CD4-positive, alpha-beta memory T cell (primary cell): ENCODE measurements around the gene RAB14. TPM values are rescaled to one million over a fixed set of nuclear protein-coding genes. Genes with fewer than 3 reads are reported as not detected.

Experiments
- CTCF ChIA-PET: fragments of 350-600 bp; sonication (Branson Sonifier 250); formaldehyde crosslinking; loops from one replicate; lab custom pipeline; 2021; ENCODE audit warnings: inconsistent platforms; ENCODE audit not compliant: partially characterized antibody; lab: Charles Lee
- POLR2A ChIA-PET: fragments of 350-600 bp; sonication (Branson Sonifier 250); formaldehyde crosslinking; loops from one replicate; lab custom pipeline; 2021; ENCODE audit not compliant: partially characterized antibody; lab: Charles Lee
- DNase-seq, 5 donors: peaks; one replicate each; pipeline versions ENCODE4 v3.0.0 to v3.0.0-alpha.2; 2020 to 2022; ENCODE audit warnings: mixed read lengths in 1 of 5
- H3K27ac ChIP-seq: one replicate; pipeline ENCODE4 v1.7.0; 2013; ENCODE audit warnings: low read depth, low read length
- H3K27me3 ChIP-seq: 2 replicates; pipeline ENCODE4 v1.7.0; 2013; ENCODE audit warnings: mild to moderate bottlenecking, low read length, moderate library complexity; ENCODE audit not compliant: insufficient read depth
- H3K36me3 ChIP-seq: 2 replicates; pipeline ENCODE4 v1.7.0; 2013; ENCODE audit warnings: mild to moderate bottlenecking, low read length, moderate library complexity; ENCODE audit not compliant: insufficient read depth
- H3K4me1 ChIP-seq: 2 replicates; pipeline ENCODE4 v1.7.0; 2013; ENCODE audit warnings: mild to moderate bottlenecking, low read length, moderate library complexity; ENCODE audit not compliant: insufficient read depth
- H3K4me3 ChIP-seq, 2 donors: one replicate each; pipeline ENCODE4 v1.7.0; 2013; ENCODE audit warnings: low read length in 2 of 2, mild to moderate bottlenecking in 1 of 2
- H3K9me3 ChIP-seq, 2 donors: one replicate each; pipeline ENCODE4 v1.7.0; 2013; ENCODE audit warnings: low read length in 2 of 2, control low read depth in 1 of 2; ENCODE audit not compliant: control insufficient read depth in 1 of 2
- H3K27ac Mint-ChIP-seq, 7 donors: one replicate each; pipeline ENCODE4 v1.8.0; 2020 to 2021; ENCODE audit warnings: mixed read lengths in 7 of 7, mild to moderate bottlenecking in 6 of 7, inconsistent platforms in 3 of 7, moderate library complexity in 3 of 7
- H3K27me3 Mint-ChIP-seq, 2 donors: one replicate each; pipeline ENCODE4 v1.8.0; 2020 to 2021; ENCODE audit warnings: mixed read lengths in 2 of 2
- H3K36me3 Mint-ChIP-seq, 2 donors: one replicate each; pipeline ENCODE4 v1.8.0; 2020 to 2021; ENCODE audit warnings: mixed read lengths in 2 of 2, inconsistent platforms in 1 of 2, mild to moderate bottlenecking in 1 of 2
- H3K4me1 Mint-ChIP-seq, 4 donors: one replicate each; pipeline ENCODE4 v1.8.0; 2020 to 2021; ENCODE audit warnings: mixed read lengths in 4 of 4, mild to moderate bottlenecking in 1 of 4
- H3K4me3 Mint-ChIP-seq, 8 donors: one replicate each; pipeline ENCODE4 v1.8.0; 2020 to 2021; ENCODE audit warnings: mixed read lengths in 8 of 8, mild to moderate bottlenecking in 7 of 8, moderate library complexity in 6 of 8, inconsistent platforms in 3 of 8
- H3K9me3 Mint-ChIP-seq, 8 donors: one replicate each; pipeline ENCODE4 v1.8.0; 2020 to 2021; ENCODE audit warnings: mixed read lengths in 8 of 8, mild to moderate bottlenecking in 5 of 8, inconsistent platforms in 3 of 8, moderate library complexity in 1 of 8
- intact Hi-C: fragments of 100-400 bp; cut with micrococcal nuclease; formaldehyde crosslinking; loops from one replicate; pipeline ENCODE4 v1.15.1; 2023
- polyA plus RNA-seq, 2 donors: library from polyadenylated mRNA; unstranded; fragments of 300-500 nt; fragmentation: Illumina TruSeq; gene quantifications; one replicate each; pipeline ENCODE4 v1.2.3, GENCODE V29; 2021
- total RNA-seq, 2 experiments: library from RNA; stranded (reverse); gene quantifications; one replicate each; pipeline ENCODE4 v1.2.3, GENCODE V29; 2021

Gene RAB14
- total RNA-seq (10 to 100 TPM; 65.5 to 68.1 TPM), polyA plus RNA-seq (10 to 100 TPM; 34.8 to 54.0 TPM)

DNA sequence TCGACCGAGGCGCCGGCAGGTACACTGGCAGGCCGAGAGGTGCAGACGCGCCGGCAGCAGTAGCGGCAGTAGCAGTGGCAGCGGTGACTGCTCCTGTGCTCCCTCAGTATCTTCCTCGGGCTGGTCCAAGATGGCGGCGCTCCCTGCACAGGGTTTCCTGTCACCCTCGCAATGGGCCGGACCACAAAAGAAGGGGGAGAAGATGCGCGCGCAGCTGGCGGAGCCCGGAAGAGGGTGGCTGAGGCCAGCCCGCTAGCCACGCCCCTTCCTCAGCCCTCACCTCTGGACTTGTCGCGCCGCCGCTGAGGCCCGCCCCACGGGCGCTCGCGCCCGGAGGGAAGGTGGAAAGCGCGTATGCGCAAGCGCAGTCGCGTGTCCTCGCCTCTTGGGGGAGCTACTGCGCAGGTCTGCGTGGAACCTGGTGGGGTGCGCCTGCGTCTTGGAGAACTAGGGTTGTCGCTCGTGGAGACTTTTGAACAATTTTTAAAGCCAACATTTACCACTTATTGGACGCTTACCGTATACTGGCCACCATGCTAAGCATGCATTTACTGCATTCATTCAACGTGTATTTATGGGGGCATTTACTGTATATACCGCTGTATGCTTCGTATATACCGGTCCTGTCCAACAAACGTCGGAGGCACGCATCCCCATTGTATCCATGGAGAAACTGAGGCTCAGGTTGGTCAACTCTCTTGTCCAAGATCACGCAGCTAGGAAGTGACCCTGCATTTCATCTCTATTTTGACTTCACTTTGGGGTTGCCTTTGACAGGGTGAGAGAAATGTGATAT, at the start of gene RAB14:
Gene RAB14 (minus strand): TSS at position 132 of the 796 bp plus-strand sequence. CDS start 8,457 bp downstream, outside the sequence.
- peaks cover 34 to 59% (median 40%) of the 10 kb centered on the region in 4 donors for H3K4me1 Mint-ChIP-seq
- no peaks in the 10 kb centered on the region for H3K9me3 ChIP-seq
- peak within 1 kb of the TSS; percentile 64 to 89 for H3K4me3 ChIP-seq
- peaks cover 0 to 14% of the 10 kb centered on the region in 2 donors for H3K36me3 Mint-ChIP-seq
- DNase-seq: peak; percentile 99 to 100 (median 100)
- ChIA-PET POLR2A (interaction anchor here (0.6 to 3.7 kb wide), 22 partner anchors 9 to 1063 kb away, joined by 3 to 35 read pairs (median 4); partner anchors contain the start of genes CNTRL, FBXW2 and MRRF), CTCF (interaction anchor here (0.5 to 4.6 kb wide), 7 partner anchors 10 to 374 kb away, joined by 3 to 32 read pairs (median 4); no protein-coding TSS in a partner anchor)
- H3K27ac Mint-ChIP-seq: peak within 1 kb of the TSS; percentile 95 to 99 (median 96)
- no peaks in the 10 kb centered on the region for H3K27me3 Mint-ChIP-seq
- peaks cover 0 to 5% (median 0%) of the 10 kb centered on the region in 8 donors for H3K9me3 Mint-ChIP-seq
- H3K4me3 Mint-ChIP-seq: peak within 1 kb of the TSS; percentile 94 to 97 (median 95)
- intact Hi-C loops: loop anchor here (1.0 to 10.0 kb wide), 8 partner anchors 15 to 1705 kb away; partner anchors contain the start of genes CDK5RAP2, CNTRL, RC3H2 and STOM
- H3K27ac ChIP-seq: peak within 1 kb of the TSS; percentile 87
- no peaks in the 10 kb centered on the region for H3K27me3 ChIP-seq
- peaks cover 38% of the 10 kb centered on the region for H3K4me1 ChIP-seq
- no peaks in the 10 kb centered on the region for H3K36me3 ChIP-seq

DNA sequence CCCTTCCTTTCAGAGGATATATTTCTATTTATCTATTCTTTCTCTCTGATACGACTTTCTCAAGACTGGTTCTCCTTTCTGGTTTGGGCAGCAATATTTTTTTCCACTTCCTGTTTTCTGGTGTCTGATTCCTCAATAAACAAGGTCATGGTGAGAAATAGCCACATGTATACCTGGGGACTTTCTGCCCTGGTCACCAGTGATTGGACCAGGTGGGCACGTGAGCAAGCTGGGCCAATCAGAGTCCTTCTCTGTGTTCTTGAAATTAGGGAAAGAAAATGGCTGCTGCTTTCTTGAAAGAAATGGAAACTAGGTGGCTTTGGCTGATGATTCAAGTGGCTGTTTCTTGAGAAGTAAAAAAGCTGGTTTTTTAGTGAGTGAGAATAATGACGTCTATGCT, 47.9 kb upstream of the RAB14 start:
- Histone ChIP-seq H3K36me3 (no peaks in the 10 kb centered on the region), H3K4me1 (no peaks in the 10 kb centered on the region), H3K27ac (no peak overlapping the region), H3K27me3 (no peaks in the 10 kb centered on the region), H3K4me3 (no peak overlapping the region), H3K9me3 (no peaks in the 10 kb centered on the region)
- Mint-ChIP-seq H3K27me3 (no peaks in the 10 kb centered on the region), H3K36me3 (peaks cover 3 to 21% of the 10 kb centered on the region in 2 donors), H3K27ac (no peak overlapping the region), H3K4me1 (no peaks in the 10 kb centered on the region), H3K4me3 (no peak overlapping the region), H3K9me3 (peaks cover 0 to 4% (median 0%) of the 10 kb centered on the region in 8 donors)
- no peak for DNase-seq
- POLR2A ChIA-PET: no interaction called here
- intact Hi-C loops: no loop called here
- CTCF ChIA-PET: no interaction called here

DNA sequence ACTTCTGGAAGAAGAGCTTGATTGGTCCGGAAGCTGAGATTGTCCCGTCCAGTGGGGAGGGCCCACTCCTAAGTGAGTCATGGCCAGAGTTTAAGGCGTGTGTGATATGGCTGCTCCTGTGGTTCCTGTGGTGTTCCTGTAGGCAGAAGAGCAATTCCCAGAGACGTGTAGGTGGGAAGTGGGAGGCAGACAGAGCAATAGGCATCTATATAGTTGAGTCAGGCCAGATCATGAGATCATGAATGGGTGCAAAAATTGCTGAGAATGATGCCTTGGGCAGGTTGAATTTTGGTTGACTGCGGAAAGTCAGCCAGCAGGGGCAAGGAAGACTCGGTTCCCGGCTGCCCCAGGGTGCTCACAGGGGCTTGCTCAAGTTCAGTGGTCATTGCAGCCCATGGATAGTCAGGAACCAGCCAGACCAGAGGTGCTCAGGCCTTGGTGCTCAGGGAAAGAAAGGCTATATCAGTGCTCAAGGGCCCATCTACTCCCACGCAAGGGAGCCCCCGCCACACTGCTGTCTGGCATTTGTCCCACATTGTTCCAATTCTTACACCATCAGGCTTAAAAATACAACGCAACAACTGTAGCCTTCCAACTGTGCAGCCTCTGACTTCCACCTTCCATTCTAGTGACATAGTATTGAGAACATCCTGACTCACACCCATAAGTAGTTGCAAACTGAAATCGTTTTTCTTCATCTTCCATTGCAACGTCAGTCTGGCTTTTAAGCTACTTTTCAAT, 45.3 kb upstream of the RAB14 start:
- Histone ChIP-seq H3K4me1 (no peaks in the 10 kb centered on the region), H3K27me3 (no peaks in the 10 kb centered on the region), H3K4me3 (no peak overlapping the region), H3K27ac (no peak overlapping the region), H3K9me3 (no peaks in the 10 kb centered on the region), H3K36me3 (no peaks in the 10 kb centered on the region)
- intact Hi-C loops: no loop called here
- Mint-ChIP-seq H3K27ac (peak overlapping the region in 1 of 7 donors; percentile 11), H3K4me3 (no peak overlapping the region), H3K27me3 (no peaks in the 10 kb centered on the region), H3K9me3 (peaks cover 3 to 17% (median 10%) of the 10 kb centered on the region in 8 donors), H3K36me3 (peaks cover 10 to 28% of the 10 kb centered on the region in 2 donors), H3K4me1 (no peaks in the 10 kb centered on the region)
- DNase-seq: no peak
- ChIA-PET CTCF (no interaction called here), POLR2A (no interaction called here)

DNA sequence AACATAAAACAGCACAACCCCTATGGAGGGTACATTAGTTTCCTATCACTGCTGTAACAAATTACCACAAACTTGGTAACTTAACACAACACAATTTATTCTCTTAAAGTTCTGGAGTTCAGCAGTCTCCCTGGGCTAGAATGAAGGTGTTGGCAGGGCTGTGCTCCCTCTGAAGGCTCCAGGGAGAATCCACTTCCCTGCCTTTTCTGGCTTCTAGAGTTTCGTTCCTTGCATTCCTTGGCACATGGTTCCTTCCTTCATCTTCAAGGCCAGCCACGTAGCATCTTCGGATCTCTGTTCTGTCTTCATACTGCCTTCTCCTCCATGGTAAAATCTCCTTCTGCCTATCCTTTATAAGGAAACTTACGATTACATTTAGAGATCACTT, 41.3 kb upstream of the RAB14 start:
- DNase-seq: no peak
- intact Hi-C loops: no loop called here

DNA sequence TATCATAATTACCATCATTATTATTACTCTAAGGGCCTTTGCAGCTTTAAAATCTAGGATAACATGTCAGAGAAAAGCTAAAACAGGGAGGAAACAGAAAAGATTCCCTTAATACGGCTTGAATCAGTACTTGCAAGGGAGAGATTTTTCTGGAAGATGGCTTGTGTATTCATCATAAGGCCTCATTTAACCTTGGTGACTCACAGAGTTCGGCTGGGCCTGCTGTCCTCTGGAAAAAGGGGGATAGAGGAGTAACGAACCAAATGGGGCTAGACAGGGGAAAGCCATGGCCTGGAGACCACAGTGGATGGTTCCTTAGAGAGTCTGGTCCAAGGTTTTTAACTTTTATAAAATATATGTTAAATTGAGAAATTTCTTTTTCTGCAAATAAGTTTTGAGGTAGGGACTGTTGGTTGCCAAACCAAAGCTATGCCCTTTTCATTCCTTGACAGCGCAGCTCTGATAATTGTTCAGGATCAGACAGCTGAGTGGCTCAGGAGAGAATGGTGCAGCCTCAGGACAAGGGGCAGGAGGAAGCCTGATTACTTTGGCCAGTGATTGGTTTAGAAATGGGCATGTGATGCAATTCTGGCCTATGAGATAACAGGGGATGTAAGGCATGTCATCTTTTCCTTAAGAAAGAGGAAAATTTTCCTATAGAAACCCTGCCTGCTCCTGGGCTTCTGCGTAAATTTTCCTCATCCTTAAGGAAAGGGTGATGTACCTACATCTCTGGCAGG, 40.7 kb upstream of the RAB14 start:
- Histone ChIP-seq H3K27me3 (no peaks in the 10 kb centered on the region), H3K9me3 (no peaks in the 10 kb centered on the region), H3K4me1 (no peaks in the 10 kb centered on the region), H3K36me3 (no peaks in the 10 kb centered on the region), H3K27ac (no peak overlapping the region), H3K4me3 (no peak overlapping the region)
- Mint-ChIP-seq H3K27me3 (no peaks in the 10 kb centered on the region), H3K4me3 (no peak overlapping the region), H3K4me1 (no peaks in the 10 kb centered on the region), H3K36me3 (peaks cover 13 to 33% of the 10 kb centered on the region in 2 donors), H3K9me3 (peaks cover 4 to 17% (median 9%) of the 10 kb centered on the region in 8 donors), H3K27ac (no peak overlapping the region)
- intact Hi-C loops: no loop called here
- ChIA-PET POLR2A (no interaction called here), CTCF (no interaction called here)
- no peak for DNase-seq

More for the DNA sequence above, 41.3 kb upstream of the RAB14 start:
- H3K9me3 Mint-ChIP-seq: peaks cover 4 to 17% (median 9%) of the 10 kb centered on the region in 8 donors
- Histone ChIP-seq H3K27me3 (no peaks in the 10 kb centered on the region), H3K4me3 (no peak overlapping the region), H3K4me1 (no peaks in the 10 kb centered on the region), H3K9me3 (no peaks in the 10 kb centered on the region), H3K36me3 (no peaks in the 10 kb centered on the region), H3K27ac (no peak overlapping the region)
- H3K4me3 Mint-ChIP-seq: no peak overlapping the region
- H3K27me3 Mint-ChIP-seq: no peaks in the 10 kb centered on the region
- POLR2A ChIA-PET: no interaction called here
- CTCF ChIA-PET: no interaction called here
- H3K4me1 Mint-ChIP-seq: no peaks in the 10 kb centered on the region
- peaks cover 13 to 29% of the 10 kb centered on the region in 2 donors for H3K36me3 Mint-ChIP-seq
- H3K27ac Mint-ChIP-seq: no peak overlapping the region

DNA sequence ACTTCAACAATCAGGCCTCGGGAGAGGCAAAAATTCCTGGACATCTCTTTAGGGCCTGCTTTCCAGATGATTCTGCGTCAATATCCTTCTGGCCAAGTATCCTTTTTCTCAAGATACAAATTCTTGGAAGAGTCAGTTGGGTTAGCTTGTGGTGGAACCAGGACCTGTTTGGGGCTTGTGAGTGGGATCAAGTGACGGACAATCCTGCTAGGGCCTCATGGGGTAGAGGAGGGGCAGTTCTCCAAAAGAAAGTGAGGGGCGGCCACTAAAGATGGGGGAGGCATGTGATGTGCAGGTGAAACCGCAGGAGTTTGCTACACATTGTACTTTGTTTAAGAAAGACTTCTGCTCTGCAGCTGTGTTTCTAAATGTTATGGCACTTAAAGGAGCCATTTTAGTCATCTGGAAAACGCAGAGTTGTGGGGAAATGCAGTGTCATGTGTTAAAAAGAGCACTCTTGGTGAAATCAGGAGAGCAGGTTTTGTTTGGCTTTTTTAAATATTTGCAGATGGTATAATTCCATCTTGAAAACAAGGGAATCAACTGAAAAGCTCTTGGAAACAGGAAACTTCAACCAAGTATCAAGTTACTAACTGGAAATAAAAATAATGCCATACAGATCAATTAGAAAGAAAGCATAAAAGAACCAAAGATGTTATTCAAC, 38.9 kb upstream of the RAB14 start:
- ChIA-PET POLR2A (no interaction called here), CTCF (no interaction called here)
- no peak overlapping the region for H3K27ac ChIP-seq
- H3K27ac Mint-ChIP-seq: peak overlapping the region in 1 of 7 donors; percentile 45
- H3K9me3 ChIP-seq: no peaks in the 10 kb centered on the region
- peaks cover 15 to 45% of the 10 kb centered on the region in 2 donors for H3K36me3 Mint-ChIP-seq
- no peaks in the 10 kb centered on the region for H3K4me1 ChIP-seq
- no peak for DNase-seq
- H3K36me3 ChIP-seq: no peaks in the 10 kb centered on the region
- no peak overlapping the region for H3K4me3 Mint-ChIP-seq
- H3K27me3 Mint-ChIP-seq: no peaks in the 10 kb centered on the region
- H3K27me3 ChIP-seq: no peaks in the 10 kb centered on the region
- no peaks in the 10 kb centered on the region for H3K4me1 Mint-ChIP-seq
- peaks cover 4 to 17% (median 9%) of the 10 kb centered on the region in 8 donors for H3K9me3 Mint-ChIP-seq
- H3K4me3 ChIP-seq: no peak overlapping the region
- intact Hi-C loops: no loop called here
